ENCODE data around the gene STX2. TPM values are rescaled to one million over a fixed set of nuclear protein-coding genes. Genes with fewer than 3 reads are reported as not detected.
"Not testable (repeated sequence)": the region's sequence is repeated elsewhere in the genome, so short reads cannot be mapped to it uniquely, and the experiment has no call there.

Gene STX2
- total RNA-seq, 1 donor from 2014 or later, result 17.4 TPM

DNA sequence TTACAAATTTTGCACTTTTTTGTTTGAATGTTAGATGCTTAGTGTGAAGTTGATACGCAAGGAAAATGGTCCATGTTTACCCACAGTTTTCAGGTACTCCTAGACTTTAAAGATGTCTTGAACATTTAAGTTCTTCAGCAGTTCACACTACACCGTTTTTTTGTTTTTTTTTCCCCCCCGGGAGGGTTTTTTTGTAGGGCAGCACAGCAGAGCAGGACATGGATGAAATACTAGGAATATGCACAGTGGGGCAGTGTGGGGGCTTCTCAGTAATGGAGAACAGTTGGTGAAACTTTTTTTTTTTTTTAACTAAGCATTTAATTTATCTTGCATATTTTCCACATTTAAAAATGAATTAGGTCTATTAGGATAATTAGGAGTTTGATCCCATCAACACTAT lies 37.7 kb upstream of the STX2 start:
- Mint-ChIP-seq H3K27ac (ENCODE audit: unreplicated experiment) (no peak overlapping the region), H3K9me3 (ENCODE audit: unreplicated experiment) (no peaks in the 10 kb centered on the region), H3K4me3 (ENCODE audit: unreplicated experiment) (no peak overlapping the region), H3K36me3 (ENCODE audit: low read depth, unreplicated experiment) (peaks cover 28% of the 10 kb centered on the region), H3K27me3 (ENCODE audit: unreplicated experiment) (peaks cover 11% of the 10 kb centered on the region), H3K4me1 (ENCODE audit: unreplicated experiment) (peaks cover 14% of the 10 kb centered on the region)
- TF ChIP-seq, protein P1, sequence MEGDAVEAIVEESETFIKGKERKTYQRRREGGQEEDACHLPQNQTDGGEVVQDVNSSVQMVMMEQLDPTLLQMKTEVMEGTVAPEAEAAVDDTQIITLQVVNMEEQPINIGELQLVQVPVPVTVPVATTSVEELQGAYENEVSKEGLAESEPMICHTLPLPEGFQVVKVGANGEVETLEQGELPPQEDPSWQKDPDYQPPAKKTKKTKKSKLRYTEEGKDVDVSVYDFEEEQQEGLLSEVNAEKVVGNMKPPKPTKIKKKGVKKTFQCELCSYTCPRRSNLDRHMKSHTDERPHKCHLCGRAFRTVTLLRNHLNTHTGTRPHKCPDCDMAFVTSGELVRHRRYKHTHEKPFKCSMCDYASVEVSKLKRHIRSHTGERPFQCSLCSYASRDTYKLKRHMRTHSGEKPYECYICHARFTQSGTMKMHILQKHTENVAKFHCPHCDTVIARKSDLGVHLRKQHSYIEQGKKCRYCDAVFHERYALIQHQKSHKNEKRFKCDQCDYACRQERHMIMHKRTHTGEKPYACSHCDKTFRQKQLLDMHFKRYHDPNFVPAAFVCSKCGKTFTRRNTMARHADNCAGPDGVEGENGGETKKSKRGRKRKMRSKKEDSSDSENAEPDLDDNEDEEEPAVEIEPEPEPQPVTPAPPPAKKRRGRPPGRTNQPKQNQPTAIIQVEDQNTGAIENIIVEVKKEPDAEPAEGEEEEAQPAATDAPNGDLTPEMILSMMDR (IDR thresholded peaks at IDR 0.05; ENCODE audit: unreplicated experiment), result no peak
- no peak for DNase-seq (ENCODE audit: low spot score)

DNA sequence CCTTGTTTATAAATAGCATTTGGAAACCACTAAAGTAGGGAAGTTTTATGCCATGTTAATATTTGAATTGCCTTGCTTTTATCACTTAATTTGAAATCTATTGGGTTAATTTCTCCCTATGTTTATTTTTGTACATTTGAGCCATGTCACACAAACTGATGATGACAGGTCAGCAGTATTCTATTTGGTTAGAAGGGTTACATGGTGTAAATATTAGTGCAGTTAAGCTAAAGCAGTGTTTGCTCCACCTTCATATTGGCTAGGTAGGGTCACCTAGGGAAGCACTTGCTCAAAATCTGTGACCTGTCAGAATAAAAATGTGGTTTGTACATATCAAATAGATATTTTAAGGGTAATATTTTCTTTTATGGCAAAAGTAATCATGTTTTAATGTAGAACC lies 37.2 kb upstream of the STX2 start:
- peaks cover 28% of the 10 kb centered on the region for H3K36me3 Mint-ChIP-seq (ENCODE audit: low read depth, unreplicated experiment)
- no peaks in the 10 kb centered on the region for H3K9me3 Mint-ChIP-seq (ENCODE audit: unreplicated experiment)
- H3K27ac Mint-ChIP-seq (ENCODE audit: unreplicated experiment), result no peak overlapping the region
- peaks cover 14% of the 10 kb centered on the region for H3K4me1 Mint-ChIP-seq (ENCODE audit: unreplicated experiment)
- H3K4me3 Mint-ChIP-seq (ENCODE audit: unreplicated experiment), result no peak overlapping the region
- H3K27me3 Mint-ChIP-seq (ENCODE audit: unreplicated experiment), result peaks cover 9% of the 10 kb centered on the region
- TF ChIP-seq, protein P1 (IDR thresholded peaks at IDR 0.05; ENCODE audit: unreplicated experiment), result no peak
- no peak for DNase-seq (ENCODE audit: low spot score)

DNA sequence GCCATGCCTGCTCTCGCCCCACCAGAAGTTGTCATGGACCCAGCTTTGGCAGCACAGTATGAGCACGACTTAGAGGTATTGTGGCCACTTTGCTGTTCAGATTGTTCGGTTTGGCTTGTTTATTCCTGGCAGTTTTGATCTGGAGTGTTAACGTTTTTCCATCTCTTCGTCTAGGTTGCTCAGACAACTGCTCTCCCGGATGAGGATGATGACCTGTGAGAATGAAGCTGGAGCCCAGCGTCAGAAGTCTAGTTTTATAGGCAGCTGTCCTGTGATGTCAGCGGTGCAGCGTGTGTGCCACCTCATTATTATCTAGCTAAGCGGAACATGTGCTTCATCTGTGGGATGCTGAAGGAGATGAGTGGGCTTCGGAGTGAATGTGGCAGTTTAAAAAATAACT lies 36.7 kb upstream of the STX2 start:
- peak overlapping the region; percentile 15 for H3K27ac Mint-ChIP-seq (ENCODE audit: unreplicated experiment)
- peak overlapping the region; percentile 1 for H3K4me3 Mint-ChIP-seq (ENCODE audit: unreplicated experiment)
- H3K9me3 Mint-ChIP-seq (ENCODE audit: unreplicated experiment); DNase-seq (ENCODE audit: low spot score); H3K27me3 Mint-ChIP-seq (ENCODE audit: unreplicated experiment): not testable (repeated sequence)
- H3K4me1 Mint-ChIP-seq (ENCODE audit: unreplicated experiment), result peaks cover 14% of the 10 kb centered on the region
- H3K36me3 Mint-ChIP-seq (ENCODE audit: low read depth, unreplicated experiment), result peaks cover 28% of the 10 kb centered on the region

DNA sequence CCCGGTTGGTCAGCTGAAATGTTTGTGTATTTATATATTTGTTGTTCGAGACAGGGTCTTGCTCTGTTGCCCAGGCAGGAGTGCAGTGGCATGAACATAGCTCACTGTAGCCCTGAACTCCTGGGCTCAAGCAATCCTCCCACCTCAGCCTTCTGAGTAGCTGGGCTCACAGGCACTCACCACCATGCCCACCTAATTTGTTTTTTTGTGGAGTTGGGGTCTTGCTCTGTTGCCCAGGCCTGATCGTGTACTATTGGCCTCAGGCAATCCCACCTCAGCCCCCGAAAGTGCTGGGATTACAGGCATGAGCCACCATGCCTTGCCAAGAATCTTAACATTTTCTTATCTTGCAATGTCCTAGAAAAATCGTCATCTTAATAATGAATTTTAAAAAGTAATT lies 36.1 kb upstream of the STX2 start:
- DNase-seq (ENCODE audit: low spot score), result no peak
- Mint-ChIP-seq H3K4me1 (ENCODE audit: unreplicated experiment) (peaks cover 14% of the 10 kb centered on the region), H3K27me3 (ENCODE audit: unreplicated experiment) (peaks cover 8% of the 10 kb centered on the region), H3K4me3 (ENCODE audit: unreplicated experiment) (peak overlapping the region; percentile 31), H3K36me3 (ENCODE audit: low read depth, unreplicated experiment) (peaks cover 28% of the 10 kb centered on the region), H3K9me3 (ENCODE audit: unreplicated experiment) (no peaks in the 10 kb centered on the region), H3K27ac (ENCODE audit: unreplicated experiment) (no peak overlapping the region)
- TF ChIP-seq, protein P1 (IDR thresholded peaks at IDR 0.05; ENCODE audit: unreplicated experiment), result no peak

DNA sequence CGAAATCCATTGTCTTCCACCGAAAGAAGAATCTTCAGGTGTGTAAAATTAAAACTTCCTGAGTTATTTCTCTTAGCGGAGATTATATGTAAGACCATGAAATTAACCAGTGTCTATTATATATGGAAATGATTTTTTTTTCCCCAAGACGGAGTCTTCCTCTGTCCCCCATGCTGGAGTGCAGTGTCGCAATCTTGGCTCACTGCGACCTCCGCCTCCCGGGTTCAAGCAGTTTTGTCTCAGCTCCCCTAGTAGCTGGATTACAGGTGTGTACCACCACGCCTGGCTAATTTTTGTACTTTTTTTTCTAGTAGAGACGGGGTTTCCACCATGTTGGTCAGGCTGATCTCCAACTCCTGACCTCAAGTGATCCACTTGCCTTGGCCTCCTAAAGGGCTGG lies 35.6 kb upstream of the STX2 start:
- TF ChIP-seq, protein P1 (IDR thresholded peaks at IDR 0.05; ENCODE audit: unreplicated experiment), result no peak
- Mint-ChIP-seq H3K36me3 (ENCODE audit: low read depth, unreplicated experiment) (peaks cover 28% of the 10 kb centered on the region), H3K27ac (ENCODE audit: unreplicated experiment) (no peak overlapping the region), H3K4me3 (ENCODE audit: unreplicated experiment) (peak overlapping the region; percentile 31), H3K9me3 (ENCODE audit: unreplicated experiment) (no peaks in the 10 kb centered on the region), H3K4me1 (ENCODE audit: unreplicated experiment) (peaks cover 14% of the 10 kb centered on the region), H3K27me3 (ENCODE audit: unreplicated experiment) (peaks cover 8% of the 10 kb centered on the region)
- DNase-seq (ENCODE audit: low spot score), result no peak

DNA sequence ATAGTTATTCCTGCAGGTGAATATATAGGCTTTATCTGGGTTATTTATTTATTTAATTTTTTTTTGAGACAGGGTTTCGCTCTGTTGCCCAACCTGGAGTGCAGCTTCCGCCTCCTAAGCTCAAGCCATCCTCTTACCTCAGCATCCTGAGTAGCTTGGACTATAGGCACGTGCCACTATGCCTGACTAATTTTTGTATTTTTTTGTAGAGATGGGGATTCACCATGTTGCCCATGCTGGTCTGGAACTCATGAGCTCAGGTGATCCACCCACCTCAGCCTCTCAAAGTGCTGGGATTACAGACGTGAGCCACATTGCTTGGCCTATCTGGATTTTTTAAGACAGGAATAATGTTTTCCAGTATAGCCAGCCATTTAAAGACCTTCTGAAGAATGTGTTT lies 34.8 kb upstream of the STX2 start:
- H3K27ac Mint-ChIP-seq (ENCODE audit: unreplicated experiment), result no peak overlapping the region
- H3K9me3 Mint-ChIP-seq (ENCODE audit: unreplicated experiment), result no peaks in the 10 kb centered on the region
- peak overlapping the region; percentile 99 for H3K4me3 Mint-ChIP-seq (ENCODE audit: unreplicated experiment)
- H3K4me1 Mint-ChIP-seq (ENCODE audit: unreplicated experiment), result peaks cover 14% of the 10 kb centered on the region
- DNase-seq (ENCODE audit: low spot score), result no peak
- TF ChIP-seq, protein P1 (IDR thresholded peaks at IDR 0.05; ENCODE audit: unreplicated experiment), result no peak
- H3K27me3 Mint-ChIP-seq (ENCODE audit: unreplicated experiment), result peaks cover 8% of the 10 kb centered on the region
- peaks cover 28% of the 10 kb centered on the region for H3K36me3 Mint-ChIP-seq (ENCODE audit: low read depth, unreplicated experiment)
